GM19099 (cell line): ENCODE data around the gene KDM8.

Source experiments
- POLR2A ChIP-seq: IDR thresholded peaks from 3 replicates; pipeline ENCODE4 v1.6.1; 2011; ENCODE audit warnings: low read depth; ENCODE audit not compliant: insufficient read length; ENCODE audit errors: extremely low read depth

KDM8 gene

GRCh38 chr16:27203507-27204311 lies at the start of gene KDM8:
Gene KDM8 (plus strand): TSS chr16:27203526. CDS start chr16:27210124, 6,598 bp downstream.
- peak; percentile 92 for TF ChIP-seq POLR2A

GRCh38 chr16:27154705-27155521 lies 48.4 kb upstream of the KDM8 start:
- TF ChIP-seq POLR2A = no peak

- TF ChIP-seq POLR2A = no peak
Observed at GRCh38 chr16:27156579-27156978, 46.7 kb upstream of the KDM8 start.

GRCh38 chr16:27161398-27161797 lies 41.9 kb upstream of the KDM8 start:
- no peak for TF ChIP-seq POLR2A

GRCh38 chr16:27164352-27164751 lies 39.0 kb upstream of the KDM8 start:
- no peak for TF ChIP-seq POLR2A

- TF ChIP-seq POLR2A = no peak
Observed at GRCh38 chr16:27165576-27165975, 37.8 kb upstream of the KDM8 start.

- no peak for TF ChIP-seq POLR2A
Observed at GRCh38 chr16:27168790-27169189, 34.5 kb upstream of the KDM8 start.

GRCh38 chr16:27169511-27170071 lies 33.7 kb upstream of the KDM8 start:
- no peak for TF ChIP-seq POLR2A

GRCh38 chr16:27171584-27171983 lies 31.7 kb upstream of the KDM8 start:
- no peak for TF ChIP-seq POLR2A

- no peak for TF ChIP-seq POLR2A
Observed at GRCh38 chr16:27174007-27174406, 29.3 kb upstream of the KDM8 start.

- TF ChIP-seq POLR2A = no peak
Observed at GRCh38 chr16:27174798-27175197, 28.5 kb upstream of the KDM8 start.

- TF ChIP-seq POLR2A = no peak
Observed at GRCh38 chr16:27175888-27176287, 27.4 kb upstream of the KDM8 start.

- TF ChIP-seq POLR2A = no peak
Observed at GRCh38 chr16:27177031-27177774, 26.1 kb upstream of the KDM8 start.

- TF ChIP-seq POLR2A = no peak
Observed at GRCh38 chr16:27179500-27180072, 23.7 kb upstream of the KDM8 start.

- no peak for TF ChIP-seq POLR2A
Observed at GRCh38 chr16:27181019-27181790, 22.1 kb upstream of the KDM8 start.
